H9 (cell line): ENCODE data around the gene FHOD3. TPM values are rescaled to one million over a fixed set of nuclear protein-coding genes. Genes with fewer than 3 reads are reported as not detected.

Experiments used
- DNase-seq: peaks from one replicate; pipeline ENCODE4 v3.0.0-alpha.2; 2017
- H2AFZ ChIP-seq: one replicate; pipeline ENCODE4 v1.6.1; 2013; ENCODE audit warnings: mild to moderate bottlenecking, low read length, control low read depth, moderate library complexity
- H2AK5ac ChIP-seq: 2 replicates; pipeline ENCODE4 v1.6.1; 2013; ENCODE audit warnings: low read length, control low read depth, mixed read lengths; ENCODE audit not compliant: insufficient read length
- H2BK120ac ChIP-seq: one replicate; pipeline ENCODE4 v1.6.1; 2013; ENCODE audit warnings: low read depth, mild to moderate bottlenecking, low read length, control low read depth, inconsistent platforms; ENCODE audit not compliant: poor library complexity, severe bottlenecking
- H2BK12ac ChIP-seq: 2 replicates; pipeline ENCODE4 v1.6.1; 2013; ENCODE audit warnings: low read length, control low read depth, mixed read lengths, low read depth; ENCODE audit not compliant: insufficient read length
- H2BK15ac ChIP-seq: 2 replicates; pipeline ENCODE4 v1.6.1; 2013; ENCODE audit warnings: low read depth, low read length, control low read depth
- H2BK20ac ChIP-seq: one replicate; pipeline ENCODE4 v1.6.1; 2013; ENCODE audit warnings: low read depth, mild to moderate bottlenecking, low read length, control low read depth, inconsistent platforms; ENCODE audit not compliant: poor library complexity, severe bottlenecking
- H2BK5ac ChIP-seq: 2 replicates; pipeline ENCODE4 v1.6.1; 2013; ENCODE audit warnings: low read length, control low read depth, mixed read lengths; ENCODE audit not compliant: insufficient read length
- H3K14ac ChIP-seq: 2 replicates; pipeline ENCODE4 v1.6.1; 2013; ENCODE audit warnings: low read length, control low read depth; ENCODE audit not compliant: insufficient read depth
- H3K18ac ChIP-seq: 2 replicates; pipeline ENCODE4 v1.6.1; 2013; ENCODE audit warnings: low read depth, mild to moderate bottlenecking, mixed read lengths, low read length, control low read depth; ENCODE audit not compliant: insufficient read length
- H3K23ac ChIP-seq: 2 replicates; pipeline ENCODE4 v1.6.1; 2013; ENCODE audit warnings: low read length, control low read depth, mixed read lengths, low read depth; ENCODE audit not compliant: insufficient read length
- H3K23me2 ChIP-seq: 2 replicates; pipeline ENCODE4 v1.6.1; 2013; ENCODE audit warnings: low read depth, mild to moderate bottlenecking, mixed read lengths, low read length, control low read depth; ENCODE audit not compliant: insufficient read length, poor library complexity, severe bottlenecking
- H3K27ac ChIP-seq: 2 replicates; pipeline ENCODE4 v1.5.1; 2013; ENCODE audit warnings: low read length, control low read depth, mixed read lengths, low read depth; ENCODE audit not compliant: insufficient read length
- H3K27me3 ChIP-seq: 2 replicates; pipeline ENCODE4 v1.6.1; 2013; ENCODE audit warnings: low read length, control low read depth, inconsistent platforms; ENCODE audit not compliant: insufficient read depth
- H3K4ac ChIP-seq: 2 replicates; pipeline ENCODE4 v1.6.1; 2013; ENCODE audit warnings: low read depth, mild to moderate bottlenecking, control low read depth, inconsistent platforms, low read length, moderate library complexity
- H3K4me1 ChIP-seq: 2 replicates; pipeline ENCODE4 v1.6.1; 2013; ENCODE audit warnings: low read length, control low read depth, inconsistent platforms; ENCODE audit not compliant: insufficient read depth
- H3K4me2 ChIP-seq: 2 replicates; pipeline ENCODE4 v1.6.1; 2013; ENCODE audit warnings: low read length, control low read depth, mixed read lengths; ENCODE audit not compliant: insufficient read length, insufficient read depth
- H3K56ac ChIP-seq: 2 replicates; pipeline ENCODE4 v1.6.1; 2013; ENCODE audit warnings: low read depth, mild to moderate bottlenecking, mixed read lengths, low read length, control low read depth; ENCODE audit not compliant: insufficient read length
- H3K79me1 ChIP-seq: 2 replicates; pipeline ENCODE4 v1.6.1; 2013; ENCODE audit warnings: low read depth, mild to moderate bottlenecking, moderate library complexity, low read length, control low read depth, inconsistent platforms; ENCODE audit not compliant: insufficient read depth, poor library complexity, severe bottlenecking
- H3K79me2 ChIP-seq: 2 replicates; pipeline ENCODE4 v1.6.1; 2013; ENCODE audit warnings: low read length, control low read depth, inconsistent platforms; ENCODE audit not compliant: insufficient read depth
- H3K9ac ChIP-seq: 2 replicates; pipeline ENCODE4 v1.6.1; 2013; ENCODE audit warnings: low read length, control low read depth, mixed read lengths; ENCODE audit not compliant: insufficient read length; ENCODE audit errors: extremely low read depth
- H3K9me3 ChIP-seq: one replicate; pipeline ENCODE4 v1.6.1; 2013; ENCODE audit warnings: low read depth, low read length, inconsistent platforms; ENCODE audit not compliant: control insufficient read depth
- H3T11ph ChIP-seq: one replicate; pipeline ENCODE4 v1.6.1; 2013; ENCODE audit warnings: mild to moderate bottlenecking, low read length, control low read depth, inconsistent platforms
- H4K20me1 ChIP-seq: one replicate; pipeline ENCODE4 v1.6.1; 2013; ENCODE audit not compliant: control insufficient read depth, insufficient read length, insufficient read depth
- H4K5ac ChIP-seq: 2 replicates; pipeline ENCODE4 v1.6.1; 2013; ENCODE audit warnings: low read depth, mild to moderate bottlenecking, mixed read lengths, low read length, control low read depth; ENCODE audit not compliant: insufficient read length
- H4K8ac ChIP-seq: replicated peaks from 2 replicates; pipeline ENCODE4 v1.6.1; 2013; ENCODE audit warnings: low read length, control low read depth, mixed read lengths, low read depth; ENCODE audit not compliant: insufficient read length
- H4K91ac ChIP-seq: 2 replicates; pipeline ENCODE4 v1.6.1; 2013; ENCODE audit warnings: low read depth, mild to moderate bottlenecking, moderate library complexity, mixed read lengths, low read length, control low read depth; ENCODE audit not compliant: insufficient read length
- H3K27ac Mint-ChIP-seq, 3 experiments: 2 replicates in 2 of 3; 3 replicates in 1 of 3; pipeline ENCODE4 v1.8.0; 2020 to 2021; ENCODE audit warnings: mixed read lengths in 3 of 3, mild to moderate bottlenecking in 1 of 3, moderate library complexity in 1 of 3
- H3K27me3 Mint-ChIP-seq: 2 replicates; pipeline ENCODE4 v1.8.0; 2021; ENCODE audit warnings: low read depth, mild to moderate bottlenecking, moderate library complexity, mixed read lengths
- H3K36me3 Mint-ChIP-seq, 3 experiments: 2 replicates in 2 of 3; 3 replicates in 1 of 3; pipeline ENCODE4 v1.8.0; 2020 to 2021; ENCODE audit warnings: low read depth in 3 of 3, mixed read lengths in 3 of 3; ENCODE audit not compliant: insufficient read depth in 1 of 3
- H3K4me1 Mint-ChIP-seq, 2 experiments: 2 replicates each; pipeline ENCODE4 v1.8.0; 2020; ENCODE audit warnings: mixed read lengths in 2 of 2
- H3K4me3 Mint-ChIP-seq, 2 experiments: 2 replicates in 1 of 2; 3 replicates in 1 of 2; pipeline ENCODE4 v1.8.0; 2020 to 2021; ENCODE audit warnings: mild to moderate bottlenecking in 2 of 2, mixed read lengths in 2 of 2, moderate library complexity in 1 of 2
- H3K9me3 Mint-ChIP-seq, 2 experiments: 2 replicates in 1 of 2; 3 replicates in 1 of 2; pipeline ENCODE4 v1.8.0; 2020; ENCODE audit warnings: mild to moderate bottlenecking in 2 of 2, mixed read lengths in 2 of 2, moderate library complexity in 1 of 2
- CTCF ChIP-seq: fragments of 200-600 bp; sonication (generic); conservative IDR thresholded peaks from 3 replicates; pipeline ENCODE4 v1.8.0; 2021; ENCODE audit warnings: antibody characterized with exemption, mild to moderate bottlenecking
- WGBS: extraction: QIAGEN DNeasy Blood & Tissue Kit; methylation state at CpG from one replicate; pipeline ENCODE4 v1.1.7; 2013; ENCODE audit warnings: missing lambda C conversion rate, low lambda C conversion rate, mixed read lengths; ENCODE audit not compliant: insufficient read length; ENCODE audit errors: extremely low coverage; 5-methylcytosine and 5-hydroxymethylcytosine counted together
- total RNA-seq: library from RNA; stranded (reverse); gene quantifications from 2 replicates; pipeline ENCODE4 v1.2.1, GENCODE V29; 2021

FHOD3 gene
- total RNA-seq, 1 experiment from 2014 or later, result 8.0 TPM

GRCh38 chr18:36630917-36631316 lies 333.4 kb downstream of the FHOD3 start:
- Histone ChIP-seq H4K5ac (no peak overlapping the region), H2AFZ (no peak overlapping the region), H3K56ac (no peak overlapping the region), H3K27me3 (no peaks in the 10 kb centered on the region), H3K4me1 (peaks cover 10% of the 10 kb centered on the region), H3K23me2 (no peaks in the 10 kb centered on the region), H4K91ac (no peak overlapping the region), H4K8ac (no peak overlapping the region), H3K79me2 (no peaks in the 10 kb centered on the region), H2BK20ac (no peak overlapping the region), H2AK5ac (no peak overlapping the region), H3K9me3 (no peaks in the 10 kb centered on the region), H2BK12ac (no peak overlapping the region), H3K18ac (no peak overlapping the region), H3K14ac (no peak overlapping the region), H3K4ac (no peak overlapping the region), H3K27ac (no peak overlapping the region), H2BK120ac (no peak overlapping the region), H3K4me2 (no peak overlapping the region), H2BK5ac (no peak overlapping the region), H4K20me1 (no peaks in the 10 kb centered on the region), H2BK15ac (no peak overlapping the region), H3K23ac (no peak overlapping the region), H3T11ph (no peak overlapping the region), H3K9ac (no peak overlapping the region), H3K79me1 (no peaks in the 10 kb centered on the region)
- Mint-ChIP-seq H3K27ac (no peak overlapping the region; a peak in 1 of 7 replicates), H3K4me3 (no peak overlapping the region), H3K36me3 (peaks cover 0 to 3% (median 0%) of the 10 kb centered on the region in 3 experiments; a peak in 1 of 7 replicates), H3K27me3 (no peaks in the 10 kb centered on the region), H3K4me1 (peaks cover 19 to 22% of the 10 kb centered on the region in 2 experiments), H3K9me3 (no peaks in the 10 kb centered on the region)
- no peak for DNase-seq
- TF ChIP-seq CTCF, result no peak
- no CpG with 5 or more reads among the region's 2 CpGs for WGBS
